Mammary epithelial cell (primary cell): Measurements from ENCODE around the gene PFKFB3.

Experiments used
- CTCF ChIP-seq, 2 donors: IDR thresholded peaks in 1 of 2; conservative IDR thresholded peaks in 1 of 2; 2 replicates each; pipeline ENCODE4 v1.5.1; 2011 to 2012; ENCODE audit warnings: inconsistent platforms in 2 of 2, low read length in 2 of 2, mild to moderate bottlenecking in 2 of 2, control low read depth in 1 of 2, low read depth in 1 of 2; ENCODE audit not compliant: insufficient read depth in 1 of 2; ENCODE audit errors: extremely low read depth in 1 of 2
- EZH2 ChIP-seq: IDR thresholded peaks from 2 replicates; pipeline ENCODE4 v1.6.1; 2012; ENCODE audit warnings: low read length, inconsistent platforms, borderline replicate concordance

GRCh38 chr10:6200440-6200733 is 2.3 kb upstream of the PFKFB3 start:
- TF ChIP-seq CTCF (conservative IDR thresholded peaks at IDR 0.05 in 1 of 2, IDR thresholded peaks at IDR 0.05 in 1 of 2; ENCODE audit: extremely low read depth in 1 of 2, insufficient read depth in 1 of 2, low read depth in 1 of 2, low read length in 2 of 2) (no peak), EZH2 (no peak)
